Tibial nerve (tissue), 4 donors: ENCODE data around the gene GTPBP4.

Source experiments
- EP300 ChIP-seq, 2 donors: sonication (generic); formaldehyde crosslinking; IDR thresholded peaks; one replicate each; pipeline ENCODE4 v1.6.1; 2017; ENCODE audit warnings: antibody characterized with exemption in 2 of 2, mild to moderate bottlenecking in 1 of 2
- POLR2A ChIP-seq, 2 donors: fragments of 450-650 bp; IDR thresholded peaks; one replicate each; pipeline ENCODE4 v1.6.1; 2017; ENCODE audit warnings: antibody characterized with exemption in 2 of 2, mild to moderate bottlenecking in 2 of 2, moderate library complexity in 2 of 2
- TF ChIP-seq, protein P1 (sequence below), 5 experiments: fragments of 200-600 bp in 3 of 5; fragments of 450-650 bp in 2 of 5; sonication (generic) in 3 of 5; IDR thresholded peaks; one replicate each; pipeline ENCODE4 v1.5.1; 2016 to 2019; ENCODE audit warnings: antibody characterized with exemption in 5 of 5, mild to moderate bottlenecking in 3 of 5, moderate library complexity in 2 of 5

DNA sequence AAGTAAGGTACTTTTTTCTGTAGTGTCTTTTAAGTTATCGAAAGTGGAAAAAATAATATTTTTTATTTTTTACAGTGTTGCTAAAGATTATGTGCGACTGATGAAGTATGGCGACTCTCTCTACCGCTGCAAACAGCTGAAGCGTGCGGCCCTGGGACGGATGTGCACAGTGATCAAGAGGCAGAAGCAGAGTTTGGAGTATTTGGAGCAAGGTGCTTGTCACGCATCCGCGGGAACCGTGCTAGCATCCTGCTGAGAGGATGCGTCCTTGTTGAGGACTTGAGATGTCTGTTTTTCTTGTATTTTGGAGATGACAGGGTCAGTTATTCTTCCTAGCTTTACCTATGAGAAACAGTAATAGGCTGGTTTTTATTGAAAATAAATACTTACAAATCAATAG is 7.8 kb downstream of the GTPBP4 start:
- TF ChIP-seq POLR2A (IDR thresholded peaks at IDR 0.05) (no peak), EP300 (IDR thresholded peaks at IDR 0.05) (no peak)
- TF ChIP-seq, protein P1, sequence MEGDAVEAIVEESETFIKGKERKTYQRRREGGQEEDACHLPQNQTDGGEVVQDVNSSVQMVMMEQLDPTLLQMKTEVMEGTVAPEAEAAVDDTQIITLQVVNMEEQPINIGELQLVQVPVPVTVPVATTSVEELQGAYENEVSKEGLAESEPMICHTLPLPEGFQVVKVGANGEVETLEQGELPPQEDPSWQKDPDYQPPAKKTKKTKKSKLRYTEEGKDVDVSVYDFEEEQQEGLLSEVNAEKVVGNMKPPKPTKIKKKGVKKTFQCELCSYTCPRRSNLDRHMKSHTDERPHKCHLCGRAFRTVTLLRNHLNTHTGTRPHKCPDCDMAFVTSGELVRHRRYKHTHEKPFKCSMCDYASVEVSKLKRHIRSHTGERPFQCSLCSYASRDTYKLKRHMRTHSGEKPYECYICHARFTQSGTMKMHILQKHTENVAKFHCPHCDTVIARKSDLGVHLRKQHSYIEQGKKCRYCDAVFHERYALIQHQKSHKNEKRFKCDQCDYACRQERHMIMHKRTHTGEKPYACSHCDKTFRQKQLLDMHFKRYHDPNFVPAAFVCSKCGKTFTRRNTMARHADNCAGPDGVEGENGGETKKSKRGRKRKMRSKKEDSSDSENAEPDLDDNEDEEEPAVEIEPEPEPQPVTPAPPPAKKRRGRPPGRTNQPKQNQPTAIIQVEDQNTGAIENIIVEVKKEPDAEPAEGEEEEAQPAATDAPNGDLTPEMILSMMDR (IDR thresholded peaks at IDR 0.05) = no peak
